K562 (cell line): ENCODE data around the gene VANGL1. TPM values are rescaled to one million over a fixed set of nuclear protein-coding genes. Genes with fewer than 3 reads are reported as not detected.

Source experiments
- ATAC-seq: fragments of 200-7000 bp; cut with Tn5 transposase; 3 replicates; pipeline ENCODE4 v1.9.1; 2020; ENCODE audit warnings: moderate library complexity
- BruUV-seq: library from RNA; stranded (reverse); fragments of 400-500 nt; replicated peaks from 2 replicates; lab custom pipeline; 2021; lab: Mats Ljungman, UMichigan
- CTCF ChIA-PET: fragments of 300-600 bp; formaldehyde crosslinking; extraction: SDS; loops from one replicate; lab custom pipeline; 2021; ENCODE audit warnings: low intra/inter-chr PET ratio; lab: Yijun Ruan, JAX
- POLR2A ChIA-PET: fragments of 300-600, 350-650 bp; sonication (Branson Sonifier 250); formaldehyde crosslinking; extraction: SDS; loops from one replicate; lab custom pipeline; 2021; ENCODE audit warnings: antibody characterized with exemption, inconsistent platforms; lab: Yijun Ruan, JAX
- DNase-seq, 4 experiments: peaks; one replicate each; pipeline versions ENCODE4 v3.0.0 to v3.0.0-alpha.2; 2011 to 2018; ENCODE audit warnings: low spot score in 3 of 4, mixed read lengths in 3 of 4; ENCODE audit errors: extremely low read depth in 1 of 4
- FAIRE-seq: peaks from 2 replicates; lab custom pipeline; 2011; peaks lifted over from hg19 to GRCh38; lab: Jason Lieb, UNC
- H2AFZ ChIP-seq: 2 replicates; pipeline ENCODE4 v1.6.0; 2011; ENCODE audit warnings: low read depth, low read length, control low read depth, inconsistent platforms
- H3K27ac ChIP-seq: fragments of 200-600 bp; 3 replicates; pipeline ENCODE4 v1.8.0; 2011; ENCODE audit warnings: low read depth, mild to moderate bottlenecking, control low read depth, inconsistent platforms, low read length, moderate library complexity, mixed read lengths; ENCODE audit errors: extremely low read depth
- H3K27me3 ChIP-seq, 2 experiments: fragments of 300-600 bp in 1 of 2; 2 replicates in 1 of 2; 3 replicates in 1 of 2; pipeline versions ENCODE4 v1.6.0 to v1.8.0; 2011; ENCODE audit warnings: inconsistent platforms in 2 of 2, low read length in 2 of 2, mild to moderate bottlenecking in 1 of 2, mixed read lengths in 1 of 2, moderate library complexity in 1 of 2; ENCODE audit not compliant: control insufficient read depth in 2 of 2, insufficient read depth in 2 of 2
- H3K36me3 ChIP-seq: fragments of 300-600 bp; 3 replicates; pipeline ENCODE4 v1.8.0; 2011; ENCODE audit warnings: mild to moderate bottlenecking, low read length, inconsistent platforms; ENCODE audit not compliant: control insufficient read depth, insufficient read depth
- H3K4me1 ChIP-seq, 2 experiments: fragments of 200-600 bp in 1 of 2; replicated peaks in 1 of 2; 2 replicates in 1 of 2; 3 replicates in 1 of 2; pipeline versions ENCODE4 v1.5.1 to v1.8.0; 2011; ENCODE audit warnings: inconsistent platforms in 2 of 2, low read length in 2 of 2, mild to moderate bottlenecking in 1 of 2, mixed read lengths in 1 of 2, moderate library complexity in 1 of 2; ENCODE audit not compliant: control insufficient read depth in 2 of 2, insufficient read depth in 2 of 2
- H3K4me2 ChIP-seq: 2 replicates; pipeline ENCODE4 v1.6.1; 2011; ENCODE audit warnings: low read length, control low read depth, inconsistent platforms, mixed read lengths; ENCODE audit not compliant: insufficient read depth
- H3K4me3 ChIP-seq: fragments of 200-600 bp; sonication (generic), shearing (Covaris generic); 2 replicates; pipeline ENCODE4 v1.5.1; 2016; ENCODE audit warnings: control low read depth, inconsistent platforms
- H3K79me2 ChIP-seq: fragments of 200-600 bp; 3 replicates; pipeline ENCODE4 v1.8.0; 2011; ENCODE audit warnings: low read length, inconsistent platforms; ENCODE audit not compliant: control insufficient read depth, insufficient read depth
- H3K9ac ChIP-seq, 2 experiments: 2 replicates each; pipeline versions ENCODE4 v1.6.0 to v1.6.1; 2011; ENCODE audit warnings: low read depth in 2 of 2, low read length in 2 of 2, control low read depth in 1 of 2, inconsistent platforms in 1 of 2, mild to moderate bottlenecking in 1 of 2, mixed read lengths in 1 of 2; ENCODE audit not compliant: insufficient read depth in 1 of 2
- H3K9me1 ChIP-seq: one replicate; pipeline ENCODE4 v1.6.0; 2011; ENCODE audit warnings: inconsistent platforms, mild to moderate bottlenecking, low read length, moderate library complexity; ENCODE audit not compliant: control insufficient read depth, insufficient read depth
- H3K9me3 ChIP-seq: replicated peaks from 2 replicates; pipeline ENCODE4 v1.5.1; 2011; ENCODE audit warnings: low read depth, low read length, inconsistent platforms; ENCODE audit not compliant: control insufficient read depth, insufficient read depth
- H4K20me1 ChIP-seq: replicated peaks from 2 replicates; pipeline ENCODE4 v1.6.1; 2011; ENCODE audit warnings: low read length, inconsistent platforms, mixed read lengths; ENCODE audit not compliant: control insufficient read depth, insufficient read depth
- FOXK2 ChIP-seq, 2 experiments: fragments of 450-650 bp; IDR thresholded peaks in 1 of 2; conservative IDR thresholded peaks in 1 of 2; 2 replicates each; pipeline ENCODE4 v1.6.1; 2016; ENCODE audit warnings: low read depth in 2 of 2, mild to moderate bottlenecking in 1 of 2
- HLTF ChIP-seq: fragments of 450-650 bp; IDR thresholded peaks from 2 replicates; pipeline ENCODE4 v1.6.1; 2016
- JUNB ChIP-seq: fragments of 450-650 bp; formaldehyde crosslinking; conservative IDR thresholded peaks from 2 replicates; pipeline ENCODE4 v1.4.0; 2020; ENCODE audit warnings: mild to moderate bottlenecking
- MAZ ChIP-seq, 2 experiments: fragments of 450-650 bp in 1 of 2; sonication (generic) in 1 of 2; formaldehyde crosslinking; IDR thresholded peaks in 1 of 2; conservative IDR thresholded peaks in 1 of 2; 2 replicates each; pipeline versions ENCODE4 v1.4.0 to v1.5.0; 2020; ENCODE audit warnings: mild to moderate bottlenecking in 1 of 2, missing genetic modification reagents in 1 of 2
- MEF2D ChIP-seq: conservative IDR thresholded peaks from 2 replicates; pipeline ENCODE4 v1.6.1; 2016; ENCODE audit warnings: low read depth, missing genetic modification characterization, missing compliant biosample characterization
- MIER1 ChIP-seq: fragments of 450-650 bp; IDR thresholded peaks from 2 replicates; pipeline ENCODE4 v1.6.1; 2016; ENCODE audit warnings: antibody characterized with exemption, mild to moderate bottlenecking, low read depth
- PURB ChIP-seq: sonication (generic); formaldehyde crosslinking; IDR thresholded peaks from 2 replicates; pipeline ENCODE4 v1.9.0; 2021; ENCODE audit warnings: low read depth, mild to moderate bottlenecking, missing genetic modification reagents
- ZBTB17 ChIP-seq: fragments of 450-650 bp; formaldehyde crosslinking; IDR thresholded peaks from 2 replicates; pipeline ENCODE4 v1.4.0; 2020; ENCODE audit warnings: mild to moderate bottlenecking
- ZC3H8 ChIP-seq: fragments of 450-650 bp; IDR thresholded peaks from 2 replicates; pipeline ENCODE4 v1.6.1; 2017
- ZNF354B ChIP-seq: fragments of 250-450 bp; sonication (Bioruptor Pico); IDR thresholded peaks from 2 replicates; pipeline ENCODE4 v1.4.0; 2020
- in situ Hi-C: fragments of 300-500 bp; cut with MboI; formaldehyde crosslinking; loops from 4 replicates; pipeline ENCODE4 v1.15.0; 2018; ENCODE audit warnings: inconsistent platforms, mixed read lengths
- intact Hi-C: fragments of 100-400 bp; cut with micrococcal nuclease; formaldehyde crosslinking; loops from 2 replicates; pipeline ENCODE4 v1.14.2; 2022
- polyA plus RNA-seq, 8 experiments: library from polyadenylated mRNA; depleted of rRNA in 4 of 8; stranded (reverse) in 5 of 8; unstranded in 3 of 8; fragments of >200 nt; fragmentation: Nextera tagmentation in 2 of 8; fragmentation: Illumina TruSeq in 1 of 8; extraction: Ambion mirVana in 2 of 8; extraction: Trizol in 1 of 8; gene quantifications; 2 replicates each; pipeline versions ENCODE4 v1.2.1 to v1.2.3, GENCODE V29; 2011 to 2014; ENCODE audit warnings: inconsistent platforms in 1 of 8, missing spikeins in 1 of 8
- total RNA-seq, 7 experiments: library from RNA; depleted of rRNA in 6 of 7; stranded (reverse); fragments of >200 nt in 6 of 7; fragmentation: Illumina TruSeq in 2 of 7; extraction: Trizol in 2 of 7; gene quantifications; 2 replicates each; pipeline versions ENCODE4 v1.2.1 to v1.2.3, GENCODE V29; 2011 to 2021; ENCODE audit warnings: low replicate concordance in 1 of 7

VANGL1 gene
- total and polyA plus RNA-seq, 9 of the 15 experiments (the other 6 are each of a cell fraction or from before 2014, with no cell fraction given): 0.90 to 12.8 (median 9.6) TPM

- BruUV-seq: no TSS peak
- no peak for TF ChIP-seq MAZ (CRISPR knock-in tag; conservative IDR thresholded peaks at IDR 0.05 in 1 of 2, IDR thresholded peaks at IDR 0.05 in 1 of 2)
- TF ChIP-seq ZNF354B (CRISPR knock-in tag): no peak
- TF ChIP-seq ZC3H8: no peak
- TF ChIP-seq MIER1: no peak
- TF ChIP-seq JUNB (CRISPR knock-in tag): no peak
- no peak for TF ChIP-seq FOXK2 (conservative IDR thresholded peaks at IDR 0.05 in 1 of 2, IDR thresholded peaks at IDR 0.05 in 1 of 2; ENCODE audit: low read depth in 2 of 2)
- TF ChIP-seq MEF2D: no peak
- no peak for TF ChIP-seq PURB
- TF ChIP-seq HLTF: no peak
- no peak for TF ChIP-seq ZBTB17 (CRISPR knock-in tag)
Measured at GRCh38 chr1:115620950-115621349, 20.8 kb upstream of the VANGL1 start.

More at GRCh38 chr1:115620950-115621349, 20.8 kb upstream of the VANGL1 start:
- intact Hi-C loops (no loop called here), in situ Hi-C loops (no loop called here)
- no peaks in the 10 kb centered on the region for H3K4me1 ChIP-seq
- ChIA-PET CTCF (no interaction called here), POLR2A (no interaction called here)
- H2AFZ ChIP-seq: no peak overlapping the region
- no peaks in the 10 kb centered on the region for H3K9me1 ChIP-seq
- no peaks in the 10 kb centered on the region for H3K79me2 ChIP-seq
- H3K36me3 ChIP-seq: no peaks in the 10 kb centered on the region
- no peak overlapping the region for H3K9ac ChIP-seq
- H3K4me2 ChIP-seq: no peak overlapping the region
- H4K20me1 ChIP-seq: no peaks in the 10 kb centered on the region
- H3K4me3 ChIP-seq: no peak overlapping the region
- ATAC-seq: no peak
- no peaks in the 10 kb centered on the region for H3K27me3 ChIP-seq
- no peak for DNase-seq
- H3K27ac ChIP-seq: no peak overlapping the region
- FAIRE-seq: no peak
- no peaks in the 10 kb centered on the region for H3K9me3 ChIP-seq
